HG02943 (cell line): ENCODE measurements around the gene FAR2.

Experiments
- ATAC-seq: cut with Tn5 transposase; IDR thresholded peaks from one replicate; pipeline ENCODE4 v1.9.1; 2021; ENCODE audit warnings: mild to moderate bottlenecking, low read depth, moderate library complexity; ENCODE audit not compliant: unreplicated experiment

The FAR2 gene

GRCh38 chr12:29314416-29314815, 165.3 kb downstream of the FAR2 start:
- no peak for ATAC-seq

- ATAC-seq = no peak
Measured at GRCh38 chr12:29316752-29317151, 167.7 kb downstream of the FAR2 start.

- peak; percentile 98 for ATAC-seq
Measured at GRCh38 chr12:29317556-29318363, 168.7 kb downstream of the FAR2 start.

DNA sequence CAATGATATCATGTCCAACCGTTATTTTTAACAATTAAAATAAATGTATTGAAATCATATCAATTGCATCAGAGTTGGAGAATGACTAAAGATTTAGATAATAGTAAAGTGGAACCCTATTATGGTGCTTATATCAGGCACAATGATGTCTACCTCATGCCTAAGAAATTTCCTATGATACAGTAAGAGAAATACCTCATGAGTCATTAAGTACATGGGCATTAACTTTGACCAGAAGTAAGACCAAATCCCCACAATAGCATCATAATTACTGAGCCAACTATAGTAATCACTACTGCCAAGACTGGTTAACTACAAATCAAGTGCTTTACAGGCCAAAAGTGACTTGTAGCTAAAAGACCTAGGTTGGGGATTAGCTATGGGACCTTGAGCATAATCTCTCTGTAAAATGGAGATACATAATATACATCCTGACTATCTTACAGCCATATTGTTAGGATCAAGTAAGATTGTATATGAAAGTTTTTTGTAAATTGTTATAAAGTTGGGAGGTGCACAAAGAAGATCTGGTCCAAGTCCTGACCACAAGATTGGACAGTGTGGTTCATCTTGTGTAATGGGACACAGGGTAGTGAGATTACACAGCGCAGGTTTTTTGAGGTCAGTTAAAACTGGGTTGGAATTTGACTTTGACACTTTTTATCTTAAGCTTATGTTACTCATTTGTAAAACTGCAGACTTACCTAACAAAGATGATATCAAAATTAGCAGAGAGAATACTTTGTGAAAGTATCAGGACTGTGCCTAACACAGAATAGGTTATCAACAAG, 171.4 kb downstream of the FAR2 start:
- ATAC-seq = no peak

DNA sequence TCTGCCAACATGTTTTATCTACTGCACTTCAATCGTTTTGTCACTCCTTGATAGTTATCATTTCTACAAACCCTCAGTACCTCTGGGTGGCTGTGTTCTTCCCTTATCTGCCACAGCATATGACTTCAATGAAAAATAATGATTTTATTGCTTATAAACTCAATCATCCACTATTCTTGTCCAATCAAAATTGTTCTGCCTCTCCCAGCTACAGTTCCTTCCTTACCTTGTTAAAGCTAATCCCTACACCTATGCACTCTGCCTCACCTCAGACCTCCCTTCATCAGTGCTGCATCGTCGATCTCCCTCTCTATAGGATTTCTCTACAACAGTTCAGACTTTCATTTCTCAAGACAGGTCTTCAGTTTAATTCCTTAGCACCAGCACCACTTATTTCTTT, 173.1 kb downstream of the FAR2 start:
- no peak for ATAC-seq

- no peak for ATAC-seq
Measured at GRCh38 chr12:29329411-29329810, 180.3 kb downstream of the FAR2 start.

DNA sequence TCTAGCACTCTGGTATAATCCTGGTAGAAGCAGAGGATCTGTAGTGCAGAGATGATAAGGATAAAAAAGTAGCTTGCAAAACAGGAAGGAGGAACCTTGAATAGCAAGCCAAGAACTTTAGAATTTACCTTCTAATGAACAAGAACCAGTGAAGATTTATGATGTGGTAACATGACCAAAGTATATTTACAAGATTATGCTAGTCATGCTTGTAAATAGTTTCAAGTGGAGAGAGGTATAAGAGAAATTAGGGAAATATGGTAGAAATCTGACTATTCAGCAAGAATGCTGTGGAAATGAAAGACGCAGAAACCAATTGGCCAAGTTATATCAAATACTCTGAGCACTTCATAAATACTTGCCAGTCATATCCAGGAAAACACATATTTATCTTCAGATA, 184.1 kb downstream of the FAR2 start:
- ATAC-seq = no peak

- ATAC-seq = no peak
Measured at GRCh38 chr12:29334937-29335336, 185.9 kb downstream of the FAR2 start.

DNA sequence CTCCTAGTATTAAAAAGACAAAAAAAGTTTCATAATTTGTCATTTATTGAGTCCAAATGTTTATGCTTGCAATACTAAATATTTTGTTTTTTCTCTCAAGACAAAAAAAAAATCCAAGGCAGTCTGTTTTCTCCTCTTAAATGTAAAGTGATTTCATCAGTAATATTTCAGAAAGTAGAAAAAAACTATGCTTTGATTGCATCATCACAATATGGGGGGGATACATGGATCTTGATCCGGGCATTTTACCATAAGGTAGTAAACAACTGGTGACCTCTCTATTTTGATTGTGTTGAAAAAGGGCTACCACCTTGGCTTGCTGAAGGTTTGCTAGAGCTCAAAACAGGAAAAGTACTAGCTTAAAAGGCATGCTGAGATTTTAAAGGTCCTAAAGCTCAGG, 188.2 kb downstream of the FAR2 start:
- no peak for ATAC-seq

DNA sequence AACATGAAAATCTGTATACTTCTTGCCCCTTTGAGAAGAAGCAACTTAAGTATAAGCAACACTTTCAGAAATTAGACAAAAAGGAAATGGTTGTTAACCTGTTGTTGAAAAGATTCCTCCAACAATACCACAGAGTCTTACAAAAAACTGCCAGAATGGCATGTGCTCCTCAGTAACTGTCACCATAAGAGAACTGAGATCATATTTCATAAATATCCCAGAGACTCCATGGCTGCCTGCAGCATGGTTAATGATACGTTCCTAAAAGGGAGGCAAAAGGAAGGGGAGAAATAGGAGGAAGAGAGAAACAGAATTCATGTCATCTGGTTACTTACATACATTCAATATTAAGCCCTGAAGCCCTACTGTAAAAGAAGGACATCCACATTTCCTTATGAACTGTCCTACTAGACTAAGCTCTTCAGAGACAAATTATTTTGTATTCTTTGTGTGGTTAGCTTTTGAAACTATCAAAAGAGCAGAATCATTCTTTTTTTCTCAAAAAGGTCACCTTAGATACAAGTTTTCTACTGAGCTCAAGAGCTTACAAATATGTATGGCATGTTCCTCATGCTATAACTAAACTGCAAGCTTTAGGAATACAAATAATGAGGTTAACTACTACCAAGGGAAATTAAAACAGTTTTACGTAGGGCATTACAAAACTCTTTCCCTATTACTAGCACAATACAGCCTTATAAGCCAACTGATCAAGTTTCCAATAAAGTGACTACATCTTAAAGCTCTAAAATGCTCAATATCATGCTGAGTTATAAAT, 194.1 kb downstream of the FAR2 start:
- ATAC-seq = no peak

- no peak for ATAC-seq
Measured at GRCh38 chr12:29346769-29347421, 197.8 kb downstream of the FAR2 start.

DNA sequence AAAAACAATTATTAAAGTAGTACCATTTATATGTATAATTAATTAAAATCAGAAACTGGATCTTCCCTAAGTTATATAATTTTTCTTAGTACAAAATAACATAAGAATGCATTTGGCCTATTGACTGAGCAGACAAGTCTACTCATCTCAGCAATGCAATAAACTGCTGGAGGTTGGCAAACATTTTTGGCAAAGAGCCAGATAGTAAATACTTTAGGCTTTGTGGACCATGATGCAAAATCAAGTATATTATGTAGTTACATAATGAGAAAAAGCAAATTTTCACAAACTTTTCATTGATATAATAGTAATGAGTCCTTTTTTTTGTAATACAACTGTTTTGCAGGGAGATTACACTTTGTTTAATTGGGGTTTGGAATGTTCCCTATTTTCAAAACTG, 201.0 kb downstream of the FAR2 start:
- no peak for ATAC-seq

GRCh38 chr12:29354954-29355353, 205.9 kb downstream of the FAR2 start:
- ATAC-seq = no peak

GRCh38 chr12:29365091-29365490, 216.0 kb downstream of the FAR2 start:
- ATAC-seq = no peak

DNA sequence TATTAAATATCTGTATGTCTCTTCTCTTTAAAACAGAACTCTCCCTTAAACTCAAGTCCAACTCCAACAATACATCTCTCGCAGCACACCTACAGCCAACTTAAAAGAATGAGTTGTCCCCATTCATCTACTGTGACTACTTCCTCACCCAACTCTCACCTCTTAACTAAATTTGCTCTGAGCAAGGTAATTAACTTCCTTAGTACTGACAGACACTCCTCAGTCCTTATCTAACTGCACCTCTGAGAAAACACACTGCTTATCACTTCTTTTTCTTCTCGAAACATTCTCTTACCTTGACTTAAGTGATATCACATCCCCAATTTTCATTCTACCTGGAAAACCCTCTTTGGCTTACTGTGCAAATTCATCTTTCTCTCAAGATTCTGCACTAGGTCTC, 224.9 kb downstream of the FAR2 start:
- no peak for ATAC-seq

DNA sequence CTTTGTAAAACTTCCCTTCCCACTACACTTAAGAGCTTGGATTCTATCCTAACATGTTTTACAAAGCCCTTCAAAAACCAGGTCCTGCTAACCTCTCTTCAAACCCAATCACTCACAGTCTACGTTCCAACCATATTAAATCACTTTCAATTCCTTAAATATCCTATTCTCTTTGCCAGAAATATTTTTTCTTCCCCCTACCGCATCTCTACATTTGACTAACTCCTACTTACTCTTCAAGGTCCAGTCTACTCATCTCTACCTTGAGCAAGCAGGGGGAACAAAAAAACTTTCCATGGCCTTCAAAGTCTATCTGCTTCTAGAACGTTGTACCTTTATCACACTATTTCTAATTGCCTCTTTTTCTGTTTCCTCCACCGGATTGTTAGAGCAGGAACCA, 225.8 kb downstream of the FAR2 start:
- no peak for ATAC-seq

DNA sequence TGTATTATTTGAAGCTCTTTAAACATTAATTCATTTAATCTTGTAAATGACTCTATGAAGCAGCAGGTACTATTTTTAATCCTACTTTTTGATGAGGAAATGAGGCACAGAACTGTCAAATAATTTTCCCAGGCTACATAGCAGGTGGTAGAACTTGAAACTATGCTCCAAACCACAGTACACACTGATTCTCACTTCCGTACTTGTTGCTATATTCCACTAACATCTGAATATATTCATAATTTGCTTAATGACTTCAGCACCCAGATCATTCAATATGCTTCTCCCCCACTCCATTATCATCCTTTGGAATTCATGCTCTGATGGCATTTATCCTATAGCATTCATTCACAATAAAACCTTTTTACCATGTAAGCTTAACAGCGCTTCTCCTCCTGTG, 227.0 kb downstream of the FAR2 start:
- no peak for ATAC-seq

GRCh38 chr12:29380536-29381523, 231.8 kb downstream of the FAR2 start, which contains the start of gene ERGIC2:
Gene ERGIC2 (minus strand): TSS chr12:29381172. CDS start chr12:29371633, 9,539 bp downstream.
- ATAC-seq = peak; percentile 97

- ATAC-seq = no peak
Measured at GRCh38 chr12:29382251-29382650, 233.2 kb downstream of the FAR2 start.
